ENCODE data around the gene ACOX1. TPM values are rescaled to one million over a fixed set of nuclear protein-coding genes. Genes with fewer than 3 reads are reported as not detected.

The ACOX1 gene
- total and polyA plus RNA-seq, 2 of the 13 experiments (the other 11 are each of a cell fraction or from before 2014, with no cell fraction given), result 86.4 to 120 TPM

GRCh38 chr17:76027159-76027839 is 48.3 kb upstream of the ACOX1 start, which contains the start of gene EVPL (continued):
- TF ChIP-seq ZNF362 (CRISPR knock-in tag; IDR thresholded peaks at IDR 0.05; ENCODE audit: borderline replicate concordance) (peak; percentile 81; the same call in 1 of the 2 replicates), ZNF660 (CRISPR knock-in tag; IDR thresholded peaks at IDR 0.05; ENCODE audit: borderline replicate concordance, low read depth) (no peak; the same call in 1 of the 2 replicates), MED8 (CRISPR knock-in tag; IDR thresholded peaks at IDR 0.05; ENCODE audit: insufficient replicate concordance) (no peak), ZNF83 (CRISPR knock-in tag; IDR thresholded peaks at IDR 0.05; ENCODE audit: borderline replicate concordance) (no peak), HNF1A (IDR thresholded peaks at IDR 0.05; ENCODE audit: low read depth) (no peak), HNF1A (CRISPR knock-in tag; IDR thresholded peaks at IDR 0.05; ENCODE audit: borderline replicate concordance) (no peak), ZNF430 (CRISPR knock-in tag; IDR thresholded peaks at IDR 0.05) (no peak), ZNF775 (CRISPR knock-in tag; IDR thresholded peaks at IDR 0.05; ENCODE audit: borderline replicate concordance) (no peak), RXRA (CRISPR knock-in tag; IDR thresholded peaks at IDR 0.05) (no peak), ZBTB38 (CRISPR knock-in tag; IDR thresholded peaks at IDR 0.05) (peak; percentile 69), RBAK (CRISPR knock-in tag; IDR thresholded peaks at IDR 0.05) (no peak), ZBED4 (CRISPR knock-in tag; IDR thresholded peaks at IDR 0.05; ENCODE audit: borderline replicate concordance) (no peak), FOXM1 (CRISPR knock-in tag; IDR thresholded peaks at IDR 0.05) (no peak), KMT2B (CRISPR knock-in tag; IDR thresholded peaks at IDR 0.05) (peak; percentile 20; the same call in 1 of the 2 replicates), IKZF4 (CRISPR knock-in tag; IDR thresholded peaks at IDR 0.05; ENCODE audit: borderline replicate concordance, low read depth, not compliant biosample characterization) (no peak), ATAD3A (CRISPR knock-in tag; IDR thresholded peaks at IDR 0.05) (no peak), SNAI1 (CRISPR knock-in tag; IDR thresholded peaks at IDR 0.05; ENCODE audit: borderline replicate concordance) (no peak), PATZ1 (CRISPR knock-in tag; IDR thresholded peaks at IDR 0.05) (peak; percentile 84; the same call in 1 of the 2 replicates)
